WTC11 (cell line): ENCODE results near the gene SERPINB4. TPM values are rescaled to one million over a fixed set of nuclear protein-coding genes. Genes with fewer than 3 reads are reported as not detected.

Experiments
- EMX1 ChIP-seq: fragments of 250-450 bp; sonication (Bioruptor Pico); IDR thresholded peaks from 2 replicates; pipeline ENCODE4 v1.8.0; 2021; ENCODE audit warnings: mild to moderate bottlenecking
- FOXP4 ChIP-seq: sonication (generic); formaldehyde crosslinking; IDR thresholded peaks from 2 replicates; pipeline ENCODE4 v1.8.0; 2022; ENCODE audit warnings: mild to moderate bottlenecking, missing genetic modification reagents
- GRHL2 ChIP-seq: fragments of 250-450 bp; sonication (Bioruptor Pico); IDR thresholded peaks from 2 replicates; pipeline ENCODE4 v1.8.0; 2022; ENCODE audit warnings: mild to moderate bottlenecking, moderate library complexity; ENCODE audit not compliant: insufficient replicate concordance, severe bottlenecking
- KAT7 ChIP-seq: sonication (generic); formaldehyde crosslinking; IDR thresholded peaks from 2 replicates; pipeline ENCODE4 v1.8.1; 2023; ENCODE audit warnings: missing genetic modification reagents, mild to moderate bottlenecking, borderline replicate concordance
- SMAD3 ChIP-seq: sonication (generic); formaldehyde crosslinking; IDR thresholded peaks from 2 replicates; pipeline ENCODE4 v1.8.0; 2022; ENCODE audit warnings: missing genetic modification reagents, mild to moderate bottlenecking, borderline replicate concordance
- SP1 ChIP-seq: sonication (generic); formaldehyde crosslinking; conservative IDR thresholded peaks from 2 replicates; pipeline ENCODE4 v1.8.1; 2022; ENCODE audit warnings: missing genetic modification reagents
- ZNF317 ChIP-seq: sonication (generic); formaldehyde crosslinking; IDR thresholded peaks from 2 replicates; pipeline ENCODE4 v1.8.1; 2023; ENCODE audit warnings: low read depth, mild to moderate bottlenecking, moderate library complexity, missing genetic modification reagents, borderline replicate concordance
- ZSCAN18 ChIP-seq: fragments of 250-450 bp; sonication (Bioruptor Pico); IDR thresholded peaks from 2 replicates; pipeline ENCODE4 v2.1.2; 2022; ENCODE audit warnings: mild to moderate bottlenecking, moderate library complexity
- total RNA-seq: library from RNA; stranded (reverse); gene quantifications from 3 replicates; pipeline ENCODE4 v1.2.3, GENCODE V29; 2021
- TF ChIP-seq, protein P1 (sequence below): sonication (generic); formaldehyde crosslinking; IDR thresholded peaks from 2 replicates; pipeline ENCODE4 v1.8.1; 2023; ENCODE audit warnings: mild to moderate bottlenecking, moderate library complexity, missing genetic modification reagents
- TF ChIP-seq, protein P2 (sequence below): sonication (generic); formaldehyde crosslinking; IDR thresholded peaks from 2 replicates; pipeline ENCODE4 v1.8.0; 2023; ENCODE audit warnings: mild to moderate bottlenecking, missing genetic modification reagents
- TF ChIP-seq, protein P3 (sequence below): sonication (generic); formaldehyde crosslinking; IDR thresholded peaks from 2 replicates; pipeline ENCODE4 v1.8.1; 2022; ENCODE audit warnings: low read depth, mild to moderate bottlenecking, moderate library complexity, missing genetic modification reagents, borderline replicate concordance

The SERPINB4 gene
- total RNA-seq, 1 experiment from 2014 or later, result 1.3 TPM

GRCh38 chr18:63588909-63589308 lies 55.1 kb downstream of the SERPINB4 start (continued):
- TF ChIP-seq, protein P1, sequence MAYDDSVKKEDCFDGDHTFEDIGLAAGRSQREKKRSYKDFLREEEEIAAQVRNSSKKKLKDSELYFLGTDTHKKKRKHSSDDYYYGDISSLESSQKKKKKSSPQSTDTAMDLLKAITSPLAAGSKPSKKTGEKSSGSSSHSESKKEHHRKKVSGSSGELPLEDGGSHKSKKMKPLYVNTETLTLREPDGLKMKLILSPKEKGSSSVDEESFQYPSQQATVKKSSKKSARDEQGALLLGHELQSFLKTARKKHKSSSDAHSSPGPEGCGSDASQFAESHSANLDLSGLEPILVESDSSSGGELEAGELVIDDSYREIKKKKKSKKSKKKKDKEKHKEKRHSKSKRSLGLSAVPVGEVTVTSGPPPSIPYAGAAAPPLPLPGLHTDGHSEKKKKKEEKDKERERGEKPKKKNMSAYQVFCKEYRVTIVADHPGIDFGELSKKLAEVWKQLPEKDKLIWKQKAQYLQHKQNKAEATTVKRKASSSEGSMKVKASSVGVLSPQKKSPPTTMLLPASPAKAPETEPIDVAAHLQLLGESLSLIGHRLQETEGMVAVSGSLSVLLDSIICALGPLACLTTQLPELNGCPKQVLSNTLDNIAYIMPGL (CRISPR knock-in tag), result no peak
- TF ChIP-seq KAT7 (CRISPR knock-in tag) (no peak), SMAD3 (CRISPR knock-in tag) (no peak), GRHL2 (CRISPR knock-in tag) (no peak), EMX1 (CRISPR knock-in tag) (no peak), ZSCAN18 (CRISPR knock-in tag) (no peak), FOXP4 (no peak), ZNF317 (CRISPR knock-in tag) (no peak), SP1 (no peak)
- TF ChIP-seq, protein P2, sequence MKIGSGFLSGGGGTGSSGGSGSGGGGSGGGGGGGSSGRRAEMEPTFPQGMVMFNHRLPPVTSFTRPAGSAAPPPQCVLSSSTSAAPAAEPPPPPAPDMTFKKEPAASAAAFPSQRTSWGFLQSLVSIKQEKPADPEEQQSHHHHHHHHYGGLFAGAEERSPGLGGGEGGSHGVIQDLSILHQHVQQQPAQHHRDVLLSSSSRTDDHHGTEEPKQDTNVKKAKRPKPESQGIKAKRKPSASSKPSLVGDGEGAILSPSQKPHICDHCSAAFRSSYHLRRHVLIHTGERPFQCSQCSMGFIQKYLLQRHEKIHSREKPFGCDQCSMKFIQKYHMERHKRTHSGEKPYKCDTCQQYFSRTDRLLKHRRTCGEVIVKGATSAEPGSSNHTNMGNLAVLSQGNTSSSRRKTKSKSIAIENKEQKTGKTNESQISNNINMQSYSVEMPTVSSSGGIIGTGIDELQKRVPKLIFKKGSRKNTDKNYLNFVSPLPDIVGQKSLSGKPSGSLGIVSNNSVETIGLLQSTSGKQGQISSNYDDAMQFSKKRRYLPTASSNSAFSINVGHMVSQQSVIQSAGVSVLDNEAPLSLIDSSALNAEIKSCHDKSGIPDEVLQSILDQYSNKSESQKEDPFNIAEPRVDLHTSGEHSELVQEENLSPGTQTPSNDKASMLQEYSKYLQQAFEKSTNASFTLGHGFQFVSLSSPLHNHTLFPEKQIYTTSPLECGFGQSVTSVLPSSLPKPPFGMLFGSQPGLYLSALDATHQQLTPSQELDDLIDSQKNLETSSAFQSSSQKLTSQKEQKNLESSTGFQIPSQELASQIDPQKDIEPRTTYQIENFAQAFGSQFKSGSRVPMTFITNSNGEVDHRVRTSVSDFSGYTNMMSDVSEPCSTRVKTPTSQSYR (CRISPR knock-in tag), result no peak
- TF ChIP-seq, protein P3, sequence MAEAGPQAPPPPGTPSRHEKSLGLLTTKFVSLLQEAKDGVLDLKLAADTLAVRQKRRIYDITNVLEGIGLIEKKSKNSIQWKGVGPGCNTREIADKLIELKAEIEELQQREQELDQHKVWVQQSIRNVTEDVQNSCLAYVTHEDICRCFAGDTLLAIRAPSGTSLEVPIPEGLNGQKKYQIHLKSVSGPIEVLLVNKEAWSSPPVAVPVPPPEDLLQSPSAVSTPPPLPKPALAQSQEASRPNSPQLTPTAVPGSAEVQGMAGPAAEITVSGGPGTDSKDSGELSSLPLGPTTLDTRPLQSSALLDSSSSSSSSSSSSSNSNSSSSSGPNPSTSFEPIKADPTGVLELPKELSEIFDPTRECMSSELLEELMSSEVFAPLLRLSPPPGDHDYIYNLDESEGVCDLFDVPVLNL (CRISPR knock-in tag), result no peak

Other genes starting within 250 kb of the SERPINB4 start
- gene VPS4B, start 221.8 kb downstream of the SERPINB4 start, total RNA-seq, result 37.8 to 44.1 TPM (median 42.8 TPM) in 3 replicates
- 0.17 to 0.25 TPM (median 0.18 TPM) in 3 replicates for gene SERPINB5, start 167.3 kb downstream of the SERPINB4 start, total RNA-seq
- not detected in 3 replicates for gene SERPINB12, start 101.9 kb downstream of the SERPINB4 start, total RNA-seq
- gene SERPINB13, start 56.9 kb downstream of the SERPINB4 start, total RNA-seq, result not detected in 3 replicates
- gene SERPINB3, start 17.6 kb upstream of the SERPINB4 start, total RNA-seq, result 0.11 to 0.22 TPM in 2 of 3 replicates, not detected in the other
- gene SERPINB11, start 58.7 kb upstream of the SERPINB4 start, total RNA-seq, result not detected in 3 replicates
- not detected in 3 replicates for gene SERPINB7, start 131.2 kb upstream of the SERPINB4 start, total RNA-seq
- gene SERPINB2, start 243.4 kb upstream of the SERPINB4 start, total RNA-seq, result not detected in 3 replicates